Body of pancreas (tissue), 4 donors: ENCODE results near the gene RAD51D.

Experiments
- POLR2A ChIP-seq, 3 donors: fragments of 450-650 bp; IDR thresholded peaks; one replicate each; pipeline ENCODE4 v1.6.1; 2016; ENCODE audit warnings: antibody characterized with exemption in 3 of 3, mild to moderate bottlenecking in 2 of 3
- TF ChIP-seq, protein P1 (sequence below), 7 experiments: fragments of 450-650 bp in 4 of 7; fragments of 200-600 bp in 3 of 7; sonication (generic) in 3 of 7; IDR thresholded peaks; one replicate each; pipeline ENCODE4 v1.5.1; 2016 to 2019; ENCODE audit warnings: antibody characterized with exemption in 7 of 7

- TF ChIP-seq, protein P1, sequence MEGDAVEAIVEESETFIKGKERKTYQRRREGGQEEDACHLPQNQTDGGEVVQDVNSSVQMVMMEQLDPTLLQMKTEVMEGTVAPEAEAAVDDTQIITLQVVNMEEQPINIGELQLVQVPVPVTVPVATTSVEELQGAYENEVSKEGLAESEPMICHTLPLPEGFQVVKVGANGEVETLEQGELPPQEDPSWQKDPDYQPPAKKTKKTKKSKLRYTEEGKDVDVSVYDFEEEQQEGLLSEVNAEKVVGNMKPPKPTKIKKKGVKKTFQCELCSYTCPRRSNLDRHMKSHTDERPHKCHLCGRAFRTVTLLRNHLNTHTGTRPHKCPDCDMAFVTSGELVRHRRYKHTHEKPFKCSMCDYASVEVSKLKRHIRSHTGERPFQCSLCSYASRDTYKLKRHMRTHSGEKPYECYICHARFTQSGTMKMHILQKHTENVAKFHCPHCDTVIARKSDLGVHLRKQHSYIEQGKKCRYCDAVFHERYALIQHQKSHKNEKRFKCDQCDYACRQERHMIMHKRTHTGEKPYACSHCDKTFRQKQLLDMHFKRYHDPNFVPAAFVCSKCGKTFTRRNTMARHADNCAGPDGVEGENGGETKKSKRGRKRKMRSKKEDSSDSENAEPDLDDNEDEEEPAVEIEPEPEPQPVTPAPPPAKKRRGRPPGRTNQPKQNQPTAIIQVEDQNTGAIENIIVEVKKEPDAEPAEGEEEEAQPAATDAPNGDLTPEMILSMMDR (IDR thresholded peaks at IDR 0.05), result no peak
- no peak for TF ChIP-seq POLR2A (IDR thresholded peaks at IDR 0.05)
Observed at GRCh38 chr17:35155246-35155645, 35.6 kb upstream of the RAD51D start.
